Stimulated activated CD4-positive, alpha-beta T cell treated with anti-CD3 and anti-CD28 coated beads, TNF-alpha, amount 100 ng/mL, for 24 hours (primary cell): ENCODE results near the gene ANKRD55.
"Not testable (repeated sequence)": the region's sequence is repeated elsewhere in the genome, so short reads cannot be mapped to it uniquely, and the experiment has no call there.

ENCODE experiments used
- DNase-seq, 3 experiments: peaks; one replicate each; pipeline ENCODE4 v3.0.0-alpha.2; 2020; ENCODE audit warnings: low read depth in 3 of 3

Gene ANKRD55

GRCh38 chr5:56233230-56233629 is at the start of gene ANKRD55:
Gene ANKRD55, minus strand, starts transcription at chr5:56233330. Its CDS starts 417 bp downstream, at chr5:56232913.
- no peak for DNase-seq

- no peak for DNase-seq
Measured at GRCh38 chr5:56282216-56282615, 49.1 kb upstream of the ANKRD55 start.

GRCh38 chr5:56281489-56282165 is 48.5 kb upstream of the ANKRD55 start:
- no peak for DNase-seq

- no peak for DNase-seq
Measured at GRCh38 chr5:56279979-56280378, 46.8 kb upstream of the ANKRD55 start.

GRCh38 chr5:56279291-56279690 is 46.2 kb upstream of the ANKRD55 start:
- no peak for DNase-seq

GRCh38 chr5:56278335-56278753 is 45.2 kb upstream of the ANKRD55 start:
- no peak for DNase-seq

- no peak for DNase-seq
Measured at GRCh38 chr5:56277573-56277972, 44.4 kb upstream of the ANKRD55 start.

GRCh38 chr5:56273376-56273955 is 40.3 kb upstream of the ANKRD55 start:
- no peak for DNase-seq

GRCh38 chr5:56272765-56273164 is 39.6 kb upstream of the ANKRD55 start:
- DNase-seq, result no peak

GRCh38 chr5:56270568-56271392 is 37.6 kb upstream of the ANKRD55 start:
- peak; percentile 60 to 78 (median 63) for DNase-seq

- DNase-seq, result no peak
Measured at GRCh38 chr5:56270058-56270457, 36.9 kb upstream of the ANKRD55 start.

GRCh38 chr5:56269216-56269927 is 36.2 kb upstream of the ANKRD55 start:
- DNase-seq, result peak in 1 of 3 experiments; percentile 8

GRCh38 chr5:56268707-56269106 is 35.6 kb upstream of the ANKRD55 start:
- not testable (repeated sequence) for DNase-seq

- DNase-seq, result no peak
Measured at GRCh38 chr5:56267856-56268255, 34.7 kb upstream of the ANKRD55 start.

GRCh38 chr5:56264417-56265025 is 31.4 kb upstream of the ANKRD55 start:
- peak in 1 of 3 experiments; percentile 21 for DNase-seq

- DNase-seq, result no peak
Measured at GRCh38 chr5:56262279-56262678, 29.1 kb upstream of the ANKRD55 start.

GRCh38 chr5:56259002-56259511 is 25.9 kb upstream of the ANKRD55 start:
- no peak for DNase-seq

GRCh38 chr5:56257763-56258529 is 24.8 kb upstream of the ANKRD55 start:
- not testable (repeated sequence) for DNase-seq

GRCh38 chr5:56257010-56257409 is 23.9 kb upstream of the ANKRD55 start:
- DNase-seq, result no peak

GRCh38 chr5:56255502-56255901 is 22.4 kb upstream of the ANKRD55 start:
- no peak for DNase-seq

- no peak for DNase-seq
Measured at GRCh38 chr5:56253924-56254323, 20.8 kb upstream of the ANKRD55 start.
